Thyroid gland (tissue), 4 donors: ENCODE data around the gene SLC11A1.

Experiments used
- POLR2A ChIP-seq, 2 donors: fragments of 450-650 bp; IDR thresholded peaks; one replicate each; pipeline ENCODE4 v1.6.1; 2017; ENCODE audit warnings: antibody characterized with exemption in 2 of 2, mild to moderate bottlenecking in 2 of 2, moderate library complexity in 1 of 2
- TF ChIP-seq, protein P1 (sequence below), 6 experiments: fragments of 200-600 bp in 3 of 6; fragments of 450-650 bp in 3 of 6; sonication (generic) in 3 of 6; IDR thresholded peaks; one replicate each; pipeline ENCODE4 v1.5.1; 2016 to 2019; ENCODE audit warnings: antibody characterized with exemption in 6 of 6, mild to moderate bottlenecking in 2 of 6, inconsistent platforms in 1 of 6, moderate library complexity in 1 of 6

DNA sequence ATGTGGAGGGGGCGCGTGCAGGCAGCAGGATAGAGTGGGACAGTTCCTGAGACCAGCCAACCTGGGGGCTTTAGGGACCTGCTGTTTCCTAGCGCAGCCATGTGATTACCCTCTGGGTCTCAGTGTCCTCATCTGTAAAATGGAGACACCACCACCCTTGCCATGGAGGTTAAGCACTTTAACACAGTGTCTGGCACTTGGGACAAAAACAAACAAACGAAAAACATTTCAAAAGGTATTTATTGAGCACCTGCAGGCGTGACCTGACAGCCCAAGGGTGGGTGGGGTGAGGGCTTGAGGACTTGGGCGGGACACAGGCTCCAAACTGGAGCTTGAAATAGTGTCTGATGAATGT lies 13.0 kb downstream of the SLC11A1 start:
- TF ChIP-seq POLR2A (IDR thresholded peaks at IDR 0.05) = no peak
- TF ChIP-seq, protein P1, sequence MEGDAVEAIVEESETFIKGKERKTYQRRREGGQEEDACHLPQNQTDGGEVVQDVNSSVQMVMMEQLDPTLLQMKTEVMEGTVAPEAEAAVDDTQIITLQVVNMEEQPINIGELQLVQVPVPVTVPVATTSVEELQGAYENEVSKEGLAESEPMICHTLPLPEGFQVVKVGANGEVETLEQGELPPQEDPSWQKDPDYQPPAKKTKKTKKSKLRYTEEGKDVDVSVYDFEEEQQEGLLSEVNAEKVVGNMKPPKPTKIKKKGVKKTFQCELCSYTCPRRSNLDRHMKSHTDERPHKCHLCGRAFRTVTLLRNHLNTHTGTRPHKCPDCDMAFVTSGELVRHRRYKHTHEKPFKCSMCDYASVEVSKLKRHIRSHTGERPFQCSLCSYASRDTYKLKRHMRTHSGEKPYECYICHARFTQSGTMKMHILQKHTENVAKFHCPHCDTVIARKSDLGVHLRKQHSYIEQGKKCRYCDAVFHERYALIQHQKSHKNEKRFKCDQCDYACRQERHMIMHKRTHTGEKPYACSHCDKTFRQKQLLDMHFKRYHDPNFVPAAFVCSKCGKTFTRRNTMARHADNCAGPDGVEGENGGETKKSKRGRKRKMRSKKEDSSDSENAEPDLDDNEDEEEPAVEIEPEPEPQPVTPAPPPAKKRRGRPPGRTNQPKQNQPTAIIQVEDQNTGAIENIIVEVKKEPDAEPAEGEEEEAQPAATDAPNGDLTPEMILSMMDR (IDR thresholded peaks at IDR 0.05) = no peak
